H9 (cell line): ENCODE measurements around the gene ST3GAL5. TPM values are rescaled to one million over a fixed set of nuclear protein-coding genes. Genes with fewer than 3 reads are reported as not detected.

Source experiments
- DNase-seq: peaks from one replicate; pipeline ENCODE4 v3.0.0-alpha.2; 2017
- H2AFZ ChIP-seq: one replicate; pipeline ENCODE4 v1.6.1; 2013; ENCODE audit warnings: mild to moderate bottlenecking, low read length, control low read depth, moderate library complexity
- H2AK5ac ChIP-seq: 2 replicates; pipeline ENCODE4 v1.6.1; 2013; ENCODE audit warnings: low read length, control low read depth, mixed read lengths; ENCODE audit not compliant: insufficient read length
- H2BK120ac ChIP-seq: one replicate; pipeline ENCODE4 v1.6.1; 2013; ENCODE audit warnings: low read depth, mild to moderate bottlenecking, low read length, control low read depth, inconsistent platforms; ENCODE audit not compliant: poor library complexity, severe bottlenecking
- H2BK12ac ChIP-seq: 2 replicates; pipeline ENCODE4 v1.6.1; 2013; ENCODE audit warnings: low read length, control low read depth, mixed read lengths, low read depth; ENCODE audit not compliant: insufficient read length
- H2BK15ac ChIP-seq: 2 replicates; pipeline ENCODE4 v1.6.1; 2013; ENCODE audit warnings: low read depth, low read length, control low read depth
- H2BK20ac ChIP-seq: one replicate; pipeline ENCODE4 v1.6.1; 2013; ENCODE audit warnings: low read depth, mild to moderate bottlenecking, low read length, control low read depth, inconsistent platforms; ENCODE audit not compliant: poor library complexity, severe bottlenecking
- H2BK5ac ChIP-seq: 2 replicates; pipeline ENCODE4 v1.6.1; 2013; ENCODE audit warnings: low read length, control low read depth, mixed read lengths; ENCODE audit not compliant: insufficient read length
- H3K14ac ChIP-seq: 2 replicates; pipeline ENCODE4 v1.6.1; 2013; ENCODE audit warnings: low read length, control low read depth; ENCODE audit not compliant: insufficient read depth
- H3K18ac ChIP-seq: 2 replicates; pipeline ENCODE4 v1.6.1; 2013; ENCODE audit warnings: low read depth, mild to moderate bottlenecking, mixed read lengths, low read length, control low read depth; ENCODE audit not compliant: insufficient read length
- H3K23ac ChIP-seq: 2 replicates; pipeline ENCODE4 v1.6.1; 2013; ENCODE audit warnings: low read length, control low read depth, mixed read lengths, low read depth; ENCODE audit not compliant: insufficient read length
- H3K23me2 ChIP-seq: 2 replicates; pipeline ENCODE4 v1.6.1; 2013; ENCODE audit warnings: low read depth, mild to moderate bottlenecking, mixed read lengths, low read length, control low read depth; ENCODE audit not compliant: insufficient read length, poor library complexity, severe bottlenecking
- H3K27ac ChIP-seq: 2 replicates; pipeline ENCODE4 v1.5.1; 2013; ENCODE audit warnings: low read length, control low read depth, mixed read lengths, low read depth; ENCODE audit not compliant: insufficient read length
- H3K27me3 ChIP-seq: 2 replicates; pipeline ENCODE4 v1.6.1; 2013; ENCODE audit warnings: low read length, control low read depth, inconsistent platforms; ENCODE audit not compliant: insufficient read depth
- H3K4ac ChIP-seq: 2 replicates; pipeline ENCODE4 v1.6.1; 2013; ENCODE audit warnings: low read depth, mild to moderate bottlenecking, control low read depth, inconsistent platforms, low read length, moderate library complexity
- H3K4me1 ChIP-seq: 2 replicates; pipeline ENCODE4 v1.6.1; 2013; ENCODE audit warnings: low read length, control low read depth, inconsistent platforms; ENCODE audit not compliant: insufficient read depth
- H3K4me2 ChIP-seq: 2 replicates; pipeline ENCODE4 v1.6.1; 2013; ENCODE audit warnings: low read length, control low read depth, mixed read lengths; ENCODE audit not compliant: insufficient read length, insufficient read depth
- H3K56ac ChIP-seq: 2 replicates; pipeline ENCODE4 v1.6.1; 2013; ENCODE audit warnings: low read depth, mild to moderate bottlenecking, mixed read lengths, low read length, control low read depth; ENCODE audit not compliant: insufficient read length
- H3K79me1 ChIP-seq: 2 replicates; pipeline ENCODE4 v1.6.1; 2013; ENCODE audit warnings: low read depth, mild to moderate bottlenecking, moderate library complexity, low read length, control low read depth, inconsistent platforms; ENCODE audit not compliant: insufficient read depth, poor library complexity, severe bottlenecking
- H3K79me2 ChIP-seq: 2 replicates; pipeline ENCODE4 v1.6.1; 2013; ENCODE audit warnings: low read length, control low read depth, inconsistent platforms; ENCODE audit not compliant: insufficient read depth
- H3K9ac ChIP-seq: 2 replicates; pipeline ENCODE4 v1.6.1; 2013; ENCODE audit warnings: low read length, control low read depth, mixed read lengths; ENCODE audit not compliant: insufficient read length; ENCODE audit errors: extremely low read depth
- H3K9me3 ChIP-seq: one replicate; pipeline ENCODE4 v1.6.1; 2013; ENCODE audit warnings: low read depth, low read length, inconsistent platforms; ENCODE audit not compliant: control insufficient read depth
- H3T11ph ChIP-seq: one replicate; pipeline ENCODE4 v1.6.1; 2013; ENCODE audit warnings: mild to moderate bottlenecking, low read length, control low read depth, inconsistent platforms
- H4K20me1 ChIP-seq: one replicate; pipeline ENCODE4 v1.6.1; 2013; ENCODE audit not compliant: control insufficient read depth, insufficient read length, insufficient read depth
- H4K5ac ChIP-seq: 2 replicates; pipeline ENCODE4 v1.6.1; 2013; ENCODE audit warnings: low read depth, mild to moderate bottlenecking, mixed read lengths, low read length, control low read depth; ENCODE audit not compliant: insufficient read length
- H4K8ac ChIP-seq: replicated peaks from 2 replicates; pipeline ENCODE4 v1.6.1; 2013; ENCODE audit warnings: low read length, control low read depth, mixed read lengths, low read depth; ENCODE audit not compliant: insufficient read length
- H4K91ac ChIP-seq: 2 replicates; pipeline ENCODE4 v1.6.1; 2013; ENCODE audit warnings: low read depth, mild to moderate bottlenecking, moderate library complexity, mixed read lengths, low read length, control low read depth; ENCODE audit not compliant: insufficient read length
- H3K27ac Mint-ChIP-seq, 3 experiments: 2 replicates in 2 of 3; 3 replicates in 1 of 3; pipeline ENCODE4 v1.8.0; 2020 to 2021; ENCODE audit warnings: mixed read lengths in 3 of 3, mild to moderate bottlenecking in 1 of 3, moderate library complexity in 1 of 3
- H3K27me3 Mint-ChIP-seq: 2 replicates; pipeline ENCODE4 v1.8.0; 2021; ENCODE audit warnings: low read depth, mild to moderate bottlenecking, moderate library complexity, mixed read lengths
- H3K36me3 Mint-ChIP-seq, 3 experiments: 2 replicates in 2 of 3; 3 replicates in 1 of 3; pipeline ENCODE4 v1.8.0; 2020 to 2021; ENCODE audit warnings: low read depth in 3 of 3, mixed read lengths in 3 of 3; ENCODE audit not compliant: insufficient read depth in 1 of 3
- H3K4me1 Mint-ChIP-seq, 2 experiments: 2 replicates each; pipeline ENCODE4 v1.8.0; 2020; ENCODE audit warnings: mixed read lengths in 2 of 2
- H3K4me3 Mint-ChIP-seq, 2 experiments: 2 replicates in 1 of 2; 3 replicates in 1 of 2; pipeline ENCODE4 v1.8.0; 2020 to 2021; ENCODE audit warnings: mild to moderate bottlenecking in 2 of 2, mixed read lengths in 2 of 2, moderate library complexity in 1 of 2
- H3K9me3 Mint-ChIP-seq, 2 experiments: 2 replicates in 1 of 2; 3 replicates in 1 of 2; pipeline ENCODE4 v1.8.0; 2020; ENCODE audit warnings: mild to moderate bottlenecking in 2 of 2, mixed read lengths in 2 of 2, moderate library complexity in 1 of 2
- WGBS: extraction: QIAGEN DNeasy Blood & Tissue Kit; methylation state at CpG from one replicate; pipeline ENCODE4 v1.1.7; 2013; ENCODE audit warnings: missing lambda C conversion rate, low lambda C conversion rate, mixed read lengths; ENCODE audit not compliant: insufficient read length; ENCODE audit errors: extremely low coverage; 5-methylcytosine and 5-hydroxymethylcytosine counted together
- total RNA-seq: library from RNA; stranded (reverse); gene quantifications from 2 replicates; pipeline ENCODE4 v1.2.1, GENCODE V29; 2021
- TF ChIP-seq, protein P1 (sequence below): fragments of 200-600 bp; sonication (generic); conservative IDR thresholded peaks from 3 replicates; pipeline ENCODE4 v1.8.0; 2021; ENCODE audit warnings: antibody characterized with exemption, mild to moderate bottlenecking

The ST3GAL5 gene
- total RNA-seq, 1 experiment from 2014 or later, result 3.3 TPM

DNA sequence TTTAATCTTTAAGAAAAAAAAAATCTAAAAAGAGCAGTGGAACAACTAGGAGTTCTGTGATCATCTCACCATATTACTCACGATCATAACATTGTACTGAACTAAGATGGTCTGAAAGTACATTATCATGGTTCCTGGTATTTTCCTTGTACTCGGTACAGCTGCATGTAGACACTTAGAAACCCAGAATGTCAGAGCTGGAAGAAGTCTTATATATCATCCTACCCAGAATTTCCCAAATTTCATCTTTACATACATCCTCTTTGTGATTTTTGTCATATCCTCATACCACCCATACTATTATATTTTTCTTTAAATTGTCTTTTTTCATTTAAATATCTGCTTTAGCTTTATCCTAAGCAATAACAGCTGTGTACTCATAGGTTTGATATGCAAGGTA lies 12.4 kb upstream of the ST3GAL5 start:
- Histone ChIP-seq H2BK5ac (no peak overlapping the region), H3K23ac (no peak overlapping the region), H3K4me2 (no peak overlapping the region), H4K20me1 (no peaks in the 10 kb centered on the region), H3T11ph (no peak overlapping the region), H3K79me2 (no peaks in the 10 kb centered on the region), H3K27me3 (no peaks in the 10 kb centered on the region), H3K4ac (no peak overlapping the region), H3K27ac (no peak overlapping the region), H3K79me1 (no peaks in the 10 kb centered on the region), H3K23me2 (no peaks in the 10 kb centered on the region), H2BK120ac (no peak overlapping the region), H3K14ac (no peak overlapping the region), H3K56ac (no peak overlapping the region), H3K9ac (no peak overlapping the region), H4K8ac (no peak overlapping the region), H3K9me3 (no peaks in the 10 kb centered on the region), H3K18ac (no peak overlapping the region), H2AFZ (no peak overlapping the region), H3K4me1 (no peaks in the 10 kb centered on the region), H2BK12ac (no peak overlapping the region), H2BK15ac (no peak overlapping the region), H2BK20ac (no peak overlapping the region), H2AK5ac (no peak overlapping the region), H4K91ac (no peak overlapping the region), H4K5ac (no peak overlapping the region)
- no peak overlapping the region for H3K27ac Mint-ChIP-seq
- WGBS, result no CpG with 5 or more reads among the region's 2 CpGs
- H3K4me3 Mint-ChIP-seq, result no peak overlapping the region
- H3K36me3 Mint-ChIP-seq, result no peaks in the 10 kb centered on the region
- H3K4me1 Mint-ChIP-seq, result peaks cover 0 to 11% of the 10 kb centered on the region in 2 experiments; a peak in 2 of 4 replicates
- peaks cover 6% of the 10 kb centered on the region for H3K27me3 Mint-ChIP-seq
- no peaks in the 10 kb centered on the region; a peak in 1 of 5 replicates for H3K9me3 Mint-ChIP-seq
- DNase-seq, result no peak
- TF ChIP-seq, protein P1, sequence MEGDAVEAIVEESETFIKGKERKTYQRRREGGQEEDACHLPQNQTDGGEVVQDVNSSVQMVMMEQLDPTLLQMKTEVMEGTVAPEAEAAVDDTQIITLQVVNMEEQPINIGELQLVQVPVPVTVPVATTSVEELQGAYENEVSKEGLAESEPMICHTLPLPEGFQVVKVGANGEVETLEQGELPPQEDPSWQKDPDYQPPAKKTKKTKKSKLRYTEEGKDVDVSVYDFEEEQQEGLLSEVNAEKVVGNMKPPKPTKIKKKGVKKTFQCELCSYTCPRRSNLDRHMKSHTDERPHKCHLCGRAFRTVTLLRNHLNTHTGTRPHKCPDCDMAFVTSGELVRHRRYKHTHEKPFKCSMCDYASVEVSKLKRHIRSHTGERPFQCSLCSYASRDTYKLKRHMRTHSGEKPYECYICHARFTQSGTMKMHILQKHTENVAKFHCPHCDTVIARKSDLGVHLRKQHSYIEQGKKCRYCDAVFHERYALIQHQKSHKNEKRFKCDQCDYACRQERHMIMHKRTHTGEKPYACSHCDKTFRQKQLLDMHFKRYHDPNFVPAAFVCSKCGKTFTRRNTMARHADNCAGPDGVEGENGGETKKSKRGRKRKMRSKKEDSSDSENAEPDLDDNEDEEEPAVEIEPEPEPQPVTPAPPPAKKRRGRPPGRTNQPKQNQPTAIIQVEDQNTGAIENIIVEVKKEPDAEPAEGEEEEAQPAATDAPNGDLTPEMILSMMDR, result no peak
